Measurements from ENCODE around the gene HIVEP2. TPM values are rescaled to one million over a fixed set of nuclear protein-coding genes. Genes with fewer than 3 reads are reported as not detected.

HIVEP2 gene
- total and polyA plus RNA-seq, 2 experiments from 2014 or later: 8.3 to 21.0 TPM

DNA sequence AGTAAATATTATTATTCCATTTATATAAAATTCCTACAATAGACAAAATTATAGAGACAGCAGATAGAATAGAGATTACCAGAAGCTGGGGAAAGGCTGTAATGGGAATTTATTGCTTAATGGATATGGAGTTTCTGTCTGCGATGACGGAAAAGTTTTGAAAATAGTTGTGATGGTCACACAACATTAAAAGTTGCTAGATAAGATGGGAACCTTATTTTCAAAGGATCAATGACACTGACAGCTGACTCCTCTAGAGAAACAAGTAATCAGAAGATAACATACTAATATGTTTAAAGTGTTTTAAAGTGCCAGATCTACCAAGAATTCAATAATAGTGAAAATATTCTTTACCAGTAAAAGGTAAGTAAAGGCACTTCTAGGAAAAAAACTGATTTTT lies 236.3 kb downstream of the HIVEP2 start:
- H3K4me2 ChIP-seq (ENCODE audit: unreplicated experiment): no peak overlapping the region
- TF ChIP-seq EZH2phosphoT487 (IDR thresholded peaks at IDR 0.05; ENCODE audit: insufficient read depth, low read depth) (no peak), EZH2 (IDR thresholded peaks at IDR 0.05; ENCODE audit: insufficient read depth, poor library complexity, severe bottlenecking) (no peak)
- 97 to 99% methylated on average over 2 of the region's 2 CpGs for WGBS, 2 experiments (ENCODE audit: low coverage in 1 of 2, low lambda C conversion rate in 2 of 2, missing lambda C conversion rate in 2 of 2)

DNA sequence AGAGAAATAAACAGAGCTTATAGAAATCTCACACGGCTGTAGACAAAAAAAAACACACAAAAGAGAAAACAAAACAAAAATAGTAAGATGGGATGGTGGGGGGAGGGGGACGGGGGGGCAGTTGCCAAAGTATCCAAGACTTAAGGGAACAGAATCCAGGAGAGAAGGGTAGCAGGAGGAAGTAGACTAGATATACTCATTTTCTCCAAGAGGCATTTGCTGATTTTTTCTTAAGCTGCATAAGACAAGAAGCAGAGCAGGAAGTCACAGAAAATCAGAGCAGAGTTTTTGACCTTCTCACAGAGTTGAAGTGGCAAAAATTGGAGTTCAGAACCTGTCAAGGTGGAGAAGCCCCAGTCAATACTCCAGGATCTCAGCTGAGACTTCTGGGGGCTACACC lies 237.7 kb downstream of the HIVEP2 start:
- Histone ChIP-seq H3K79me2 (ENCODE audit: insufficient read depth) (no peaks in the 10 kb centered on the region), H4K20me1 (ENCODE audit: insufficient read depth) (no peaks in the 10 kb centered on the region), H3K4me1 (ENCODE audit: insufficient read depth) (no peaks in the 10 kb centered on the region; the same call in 1 of the 2 replicates), H3K27ac (no peak overlapping the region), H3K36me3 (ENCODE audit: low read depth) (no peaks in the 10 kb centered on the region), H3K9me3 (ENCODE audit: low read depth) (no peaks in the 10 kb centered on the region), H3F3A (ENCODE audit: insufficient read depth) (no peaks in the 10 kb centered on the region), H3K27me3 (replicated peaks; ENCODE audit: insufficient read depth) (no peaks in the 10 kb centered on the region), H3K4me2 (ENCODE audit: unreplicated experiment) (no peak overlapping the region), H3K9ac (no peak overlapping the region), H3K4me3 (no peak overlapping the region), H2AFZ (no peak overlapping the region), H3K9me2 (ENCODE audit: insufficient read depth) (no peaks in the 10 kb centered on the region)
- in situ Hi-C loops (cut with MboI): no loop called here
- DNase-seq: no peak
- 42 to 48% methylated on average over 2 of the region's 2 CpGs for WGBS, 2 experiments (ENCODE audit: low coverage in 1 of 2, low lambda C conversion rate in 2 of 2, missing lambda C conversion rate in 2 of 2)
- TF ChIP-seq EZH2 (IDR thresholded peaks at IDR 0.05; ENCODE audit: insufficient read depth, poor library complexity, severe bottlenecking) (no peak), EZH2phosphoT487 (IDR thresholded peaks at IDR 0.05; ENCODE audit: insufficient read depth, low read depth) (no peak)

More for the DNA sequence above, 236.3 kb downstream of the HIVEP2 start:
- Histone ChIP-seq H2AFZ (no peak overlapping the region), H3K27me3 (replicated peaks; ENCODE audit: insufficient read depth) (no peaks in the 10 kb centered on the region), H3K27ac (no peak overlapping the region), H3K4me1 (ENCODE audit: insufficient read depth) (no peaks in the 10 kb centered on the region; the same call in 1 of the 2 replicates), H3K9me2 (ENCODE audit: insufficient read depth) (no peaks in the 10 kb centered on the region), H3K9me3 (ENCODE audit: low read depth) (no peaks in the 10 kb centered on the region), H4K20me1 (ENCODE audit: insufficient read depth) (no peaks in the 10 kb centered on the region), H3K36me3 (ENCODE audit: low read depth) (no peaks in the 10 kb centered on the region), H3K9ac (no peak overlapping the region), H3F3A (ENCODE audit: insufficient read depth) (0 out of 2 replicates have a peak, but pooled peaks cover 4% of the 10 kb centered on the region), H3K79me2 (ENCODE audit: insufficient read depth) (no peaks in the 10 kb centered on the region), H3K4me3 (no peak overlapping the region)
- in situ Hi-C loops (cut with MboI): no loop called here
- no peak for DNase-seq

DNA sequence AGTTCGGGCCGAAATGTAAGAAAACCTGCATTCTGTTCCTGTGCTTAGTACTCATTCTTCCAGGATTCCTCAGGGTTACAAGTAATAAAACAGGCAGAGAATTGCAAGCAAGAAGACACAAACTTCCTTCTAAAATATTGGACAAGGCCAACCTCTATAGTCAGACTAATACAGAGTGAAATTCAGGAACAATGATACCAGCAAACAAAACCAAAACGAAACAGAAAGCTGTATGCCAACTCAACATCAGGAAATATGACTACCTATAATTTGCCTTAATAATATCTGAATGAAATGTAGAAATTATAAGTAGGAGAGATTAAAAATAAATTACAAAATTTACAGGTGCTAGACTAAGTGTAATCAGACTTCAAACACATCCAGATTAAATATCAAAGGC lies 238.8 kb downstream of the HIVEP2 start:
- Histone ChIP-seq H3K9me3 (ENCODE audit: low read depth) (no peaks in the 10 kb centered on the region), H3K4me1 (ENCODE audit: insufficient read depth) (no peaks in the 10 kb centered on the region), H3K9me2 (ENCODE audit: insufficient read depth) (no peaks in the 10 kb centered on the region), H2AFZ (no peak overlapping the region), H3F3A (ENCODE audit: insufficient read depth) (no peaks in the 10 kb centered on the region), H4K20me1 (ENCODE audit: insufficient read depth) (no peaks in the 10 kb centered on the region), H3K4me2 (ENCODE audit: unreplicated experiment) (no peak overlapping the region), H3K27me3 (replicated peaks; ENCODE audit: insufficient read depth) (no peaks in the 10 kb centered on the region), H3K36me3 (ENCODE audit: low read depth) (no peaks in the 10 kb centered on the region), H3K4me3 (no peak overlapping the region), H3K79me2 (ENCODE audit: insufficient read depth) (no peaks in the 10 kb centered on the region), H3K27ac (no peak overlapping the region), H3K9ac (no peak overlapping the region)
- in situ Hi-C loops (cut with MboI): no loop called here
- 93 to 99% methylated on average over 3 of the region's 3 CpGs for WGBS, 2 experiments (ENCODE audit: low coverage in 1 of 2, low lambda C conversion rate in 2 of 2, missing lambda C conversion rate in 2 of 2)
- TF ChIP-seq EZH2phosphoT487 (IDR thresholded peaks at IDR 0.05; ENCODE audit: insufficient read depth, low read depth) (no peak), EZH2 (IDR thresholded peaks at IDR 0.05; ENCODE audit: insufficient read depth, poor library complexity, severe bottlenecking) (no peak)
- DNase-seq: no peak

DNA sequence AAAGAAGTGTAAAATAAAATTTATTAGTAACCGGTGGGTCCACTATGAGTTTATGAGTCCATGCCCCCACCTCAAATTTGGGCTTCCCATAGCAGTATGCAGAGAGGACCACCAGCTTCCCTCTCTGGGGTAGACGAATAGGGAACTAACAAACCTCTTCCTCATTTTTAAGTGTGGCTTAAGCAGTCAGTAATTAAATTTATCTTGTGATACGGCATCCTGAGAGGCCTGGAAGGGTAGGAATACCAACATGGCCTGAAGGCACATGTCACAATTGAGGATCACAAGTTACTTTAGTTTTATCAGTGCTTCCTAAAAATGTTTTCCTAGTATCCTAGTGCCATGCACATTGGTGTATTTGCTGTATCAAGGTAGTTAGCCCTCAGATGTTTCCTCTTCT lies 239.9 kb downstream of the HIVEP2 start:
- Histone ChIP-seq H3K27ac (no peak overlapping the region), H3K9me3 (ENCODE audit: low read depth) (no peaks in the 10 kb centered on the region), H3K9me2 (ENCODE audit: insufficient read depth) (no peaks in the 10 kb centered on the region), H3K27me3 (replicated peaks; ENCODE audit: insufficient read depth) (no peaks in the 10 kb centered on the region), H3K79me2 (ENCODE audit: insufficient read depth) (no peaks in the 10 kb centered on the region), H3K4me1 (ENCODE audit: insufficient read depth) (no peaks in the 10 kb centered on the region), H4K20me1 (ENCODE audit: insufficient read depth) (no peaks in the 10 kb centered on the region), H3K9ac (no peak overlapping the region), H2AFZ (no peak overlapping the region), H3K36me3 (ENCODE audit: low read depth) (no peaks in the 10 kb centered on the region), H3K4me2 (ENCODE audit: unreplicated experiment) (no peak overlapping the region), H3F3A (ENCODE audit: insufficient read depth) (no peaks in the 10 kb centered on the region), H3K4me3 (no peak overlapping the region)
- 84 to 91% methylated on average over 3 of the region's 3 CpGs for WGBS, 2 experiments (ENCODE audit: low coverage in 1 of 2, low lambda C conversion rate in 2 of 2, missing lambda C conversion rate in 2 of 2)
- TF ChIP-seq EZH2 (IDR thresholded peaks at IDR 0.05; ENCODE audit: insufficient read depth, poor library complexity, severe bottlenecking) (no peak), EZH2phosphoT487 (IDR thresholded peaks at IDR 0.05; ENCODE audit: insufficient read depth, low read depth) (no peak)
- DNase-seq: no peak
- in situ Hi-C loops (cut with MboI): no loop called here
